Measurements from ENCODE around the gene LINGO3. TPM values are rescaled to one million over a fixed set of nuclear protein-coding genes. Genes with fewer than 3 reads are reported as not detected.

LINGO3 gene
- polyA plus RNA-seq, 3 donors, result 0.08 to 2.8 (median 2.2) TPM

- Histone ChIP-seq H4K20me1 (ENCODE audit: insufficient read depth, low read length) (peaks cover 7% of the 10 kb centered on the region), H3K36me3 (replicated peaks in 1 of 2; ENCODE audit: control insufficient read depth in 1 of 2, insufficient read depth in 2 of 2, low read length in 2 of 2) (peaks cover 36 to 45% of the 10 kb centered on the region in 2 donors), H3K27me3 (ENCODE audit: control insufficient read depth in 2 of 2, insufficient read depth in 2 of 2, low read length in 2 of 2) (no peaks in the 10 kb centered on the region), H3K79me2 (ENCODE audit: insufficient read depth, low read length) (peaks cover 23% of the 10 kb centered on the region), H3K9me3 (replicated peaks in 1 of 2; ENCODE audit: control insufficient read depth in 1 of 2, insufficient read depth in 1 of 2, low read length in 2 of 2) (no peaks in the 10 kb centered on the region), H3K4me1 (ENCODE audit: control insufficient read depth in 1 of 2, insufficient read depth in 2 of 2, low read length in 2 of 2) (peaks cover 0 to 3% of the 10 kb centered on the region in 2 donors), H3K9ac (ENCODE audit: insufficient read depth, low read length, poor library complexity, severe bottlenecking) (no peak overlapping the region), H3K4me2 (replicated peaks; ENCODE audit: extremely low read depth, low read length, poor library complexity, severe bottlenecking) (no peak overlapping the region), H2AFZ (ENCODE audit: insufficient read depth, low read depth, low read length, poor library complexity, severe bottlenecking) (no peak overlapping the region), H3K27ac (ENCODE audit: low read depth in 1 of 2, low read length in 2 of 2) (no peak overlapping the region), H3K4me3 (replicated peaks in 1 of 3; ENCODE audit: low read depth in 2 of 3, low read length in 3 of 3) (no peak overlapping the region)
- peaks cover 0 to 5% (median 0%) of the 10 kb centered on the region in 3 donors for H3K27me3 Mint-ChIP-seq (ENCODE audit: low read depth in 3 of 3)
- H3K4me3 Mint-ChIP-seq, result no peak overlapping the region
- intact Hi-C loops (cut with micrococcal nuclease), result no loop called here
- no peak for TF ChIP-seq CTCF (IDR thresholded peaks at IDR 0.05)
- no peak for DNase-seq
- WGBS (ENCODE audit: insufficient coverage), result 98% methylated on average over 25 of the region's 39 CpGs
- H3K27ac Mint-ChIP-seq, result no peak overlapping the region
- peaks cover 0 to 2% (median 0%) of the 10 kb centered on the region in 7 donors for H3K9me3 Mint-ChIP-seq
- peaks cover 13% of the 10 kb centered on the region for H3K4me1 Mint-ChIP-seq
- H3K36me3 Mint-ChIP-seq, result peaks cover 29 to 59% of the 10 kb centered on the region in 2 donors
Measured at GRCh38 chr19:2321565-2322283, 13.8 kb upstream of the LINGO3 start.

- H3K9me3 ChIP-seq (replicated peaks in 1 of 2; ENCODE audit: control insufficient read depth in 1 of 2, insufficient read depth in 1 of 2, low read length in 2 of 2), result no peaks in the 10 kb centered on the region
- Mint-ChIP-seq H3K4me1 (peaks cover 14% of the 10 kb centered on the region), H3K9me3 (peaks cover 0 to 2% (median 0%) of the 10 kb centered on the region in 7 donors), H3K27me3 (ENCODE audit: low read depth in 3 of 3) (peaks cover 0 to 5% (median 0%) of the 10 kb centered on the region in 3 donors), H3K4me3 (no peak overlapping the region), H3K27ac (no peak overlapping the region), H3K36me3 (peaks cover 27 to 51% of the 10 kb centered on the region in 2 donors)
- no peak overlapping the region for H3K27ac ChIP-seq (ENCODE audit: low read depth in 1 of 2, low read length in 2 of 2)
- no peak for TF ChIP-seq CTCF (IDR thresholded peaks at IDR 0.05)
- no peak for DNase-seq
- WGBS (ENCODE audit: insufficient coverage), result 96% methylated on average over 11 of the region's 12 CpGs
- peaks cover 6 to 7% of the 10 kb centered on the region in 2 donors for H3K4me1 ChIP-seq (ENCODE audit: control insufficient read depth in 1 of 2, insufficient read depth in 2 of 2, low read length in 2 of 2)
- peaks cover 7% of the 10 kb centered on the region for H4K20me1 ChIP-seq (ENCODE audit: insufficient read depth, low read length)
- H3K4me3 ChIP-seq (replicated peaks in 1 of 3; ENCODE audit: low read depth in 2 of 3, low read length in 3 of 3), result no peak overlapping the region
- H3K4me2 ChIP-seq (replicated peaks; ENCODE audit: extremely low read depth, low read length, poor library complexity, severe bottlenecking), result no peak overlapping the region
- H3K36me3 ChIP-seq (replicated peaks in 1 of 2; ENCODE audit: control insufficient read depth in 1 of 2, insufficient read depth in 2 of 2, low read length in 2 of 2), result peaks cover 35 to 43% of the 10 kb centered on the region in 2 donors
- H3K79me2 ChIP-seq (ENCODE audit: insufficient read depth, low read length), result peaks cover 15% of the 10 kb centered on the region
- H2AFZ ChIP-seq (ENCODE audit: insufficient read depth, low read depth, low read length, poor library complexity, severe bottlenecking), result no peak overlapping the region
- no peak overlapping the region for H3K9ac ChIP-seq (ENCODE audit: insufficient read depth, low read length, poor library complexity, severe bottlenecking)
- intact Hi-C loops (cut with micrococcal nuclease), result no loop called here
- H3K27me3 ChIP-seq (ENCODE audit: control insufficient read depth in 2 of 2, insufficient read depth in 2 of 2, low read length in 2 of 2), result no peaks in the 10 kb centered on the region
Measured at GRCh38 chr19:2320939-2321338, 13.0 kb upstream of the LINGO3 start.

Measured in CD14-positive monocyte (primary cell).